GM12865 (cell line): ENCODE data around the gene CSF2.

Experiments
- DNase-seq: peaks from one replicate; pipeline ENCODE4 v3.0.0; 2010; ENCODE audit warnings: low read depth
- H3K4me3 ChIP-seq: 2 replicates; pipeline ENCODE4 v1.5.1; 2011; ENCODE audit warnings: mild to moderate bottlenecking, low read depth, low read length, control low read depth
- CTCF ChIP-seq: IDR thresholded peaks from 2 replicates; pipeline ENCODE4 v1.5.1; 2011; ENCODE audit warnings: low read length, control low read depth, low read depth, inconsistent platforms; ENCODE audit not compliant: insufficient read depth; ENCODE audit errors: missing control alignments

Gene CSF2

GRCh38 chr5:132073231-132074013, at the start of gene CSF2:
Gene CSF2, plus strand, starts transcription at chr5:132073789. Its CDS starts 35 bp downstream, at chr5:132073824.
- no peak for TF ChIP-seq CTCF
- DNase-seq, result no peak
- no peak within 1 kb of the TSS for H3K4me3 ChIP-seq

DNA sequence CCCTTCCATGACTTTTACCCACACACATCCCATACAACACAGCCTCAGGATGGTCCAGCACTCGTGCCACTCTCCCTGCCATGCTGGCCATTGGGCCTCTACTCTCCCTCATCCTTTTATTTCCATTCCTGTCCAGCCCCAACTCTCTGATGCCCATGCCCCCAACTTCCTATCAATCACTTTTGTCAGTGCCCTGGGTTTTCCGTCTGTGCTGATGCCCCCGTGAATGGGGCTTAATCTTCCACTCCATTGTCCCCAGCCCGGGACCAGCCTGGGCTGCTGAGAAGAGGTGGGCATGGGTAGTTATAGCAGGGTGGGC, 49.5 kb upstream of the CSF2 start:
- no peak overlapping the region for H3K4me3 ChIP-seq
- DNase-seq, result no peak
- no peak for TF ChIP-seq CTCF

DNA sequence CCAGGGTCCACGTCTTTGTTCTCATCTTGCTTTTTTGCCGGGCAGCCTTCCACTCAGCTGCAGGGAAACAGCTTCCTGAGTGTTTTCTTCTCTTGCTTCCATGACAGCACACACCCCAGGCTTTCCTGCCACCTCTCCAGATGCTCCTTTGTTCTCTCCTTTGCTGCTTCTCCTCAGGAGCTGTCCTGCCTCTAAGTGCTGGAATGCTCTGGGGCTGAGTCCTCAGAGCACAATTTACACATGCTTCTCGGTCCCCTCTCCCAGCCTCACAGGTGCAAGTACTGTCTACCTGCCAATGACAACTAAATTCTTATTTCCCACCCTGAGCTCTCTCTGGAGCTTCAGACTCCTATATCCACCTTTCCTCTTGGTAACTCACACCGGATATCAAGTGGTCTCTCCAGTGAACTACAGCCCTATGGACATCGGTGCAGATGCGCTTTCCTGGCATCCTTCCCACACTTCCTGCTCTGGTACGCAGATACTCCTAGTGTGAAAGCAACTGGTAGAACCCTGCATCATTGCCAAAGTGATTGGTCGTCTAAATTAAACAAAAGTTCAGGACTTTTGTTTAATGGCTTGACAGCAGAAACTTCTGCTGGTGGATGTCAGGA, 48.7 kb upstream of the CSF2 start:
- H3K4me3 ChIP-seq, result no peak overlapping the region
- no peak for DNase-seq
- TF ChIP-seq CTCF, result no peak

DNA sequence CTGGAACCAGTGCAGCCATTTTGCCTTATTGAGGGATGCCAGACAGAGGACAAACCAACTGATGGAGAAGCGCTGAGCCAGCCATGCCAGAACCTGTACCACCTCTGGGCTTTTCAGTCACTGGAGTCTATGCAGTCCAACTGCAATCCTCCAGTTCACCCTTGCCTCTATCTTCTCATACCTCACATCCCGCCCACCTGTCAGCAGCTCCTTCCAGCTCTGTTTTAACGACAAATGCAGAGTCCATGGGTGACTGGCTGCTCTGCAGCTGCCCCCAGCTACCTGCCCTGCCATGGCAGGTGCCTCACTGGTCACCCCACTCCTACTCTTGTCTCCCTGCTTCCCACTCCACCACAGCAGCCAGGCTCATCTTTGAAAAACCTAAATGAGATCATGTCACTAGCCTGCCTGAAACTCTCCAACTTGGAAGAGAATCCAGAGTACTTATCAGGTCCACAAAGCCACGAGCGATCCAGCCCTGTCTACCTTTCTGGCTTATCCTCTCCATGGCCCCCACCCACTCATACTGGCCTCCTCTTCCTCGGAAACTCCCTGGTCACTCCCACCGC, 48.1 kb upstream of the CSF2 start:
- no peak for TF ChIP-seq CTCF
- no peak for DNase-seq

DNA sequence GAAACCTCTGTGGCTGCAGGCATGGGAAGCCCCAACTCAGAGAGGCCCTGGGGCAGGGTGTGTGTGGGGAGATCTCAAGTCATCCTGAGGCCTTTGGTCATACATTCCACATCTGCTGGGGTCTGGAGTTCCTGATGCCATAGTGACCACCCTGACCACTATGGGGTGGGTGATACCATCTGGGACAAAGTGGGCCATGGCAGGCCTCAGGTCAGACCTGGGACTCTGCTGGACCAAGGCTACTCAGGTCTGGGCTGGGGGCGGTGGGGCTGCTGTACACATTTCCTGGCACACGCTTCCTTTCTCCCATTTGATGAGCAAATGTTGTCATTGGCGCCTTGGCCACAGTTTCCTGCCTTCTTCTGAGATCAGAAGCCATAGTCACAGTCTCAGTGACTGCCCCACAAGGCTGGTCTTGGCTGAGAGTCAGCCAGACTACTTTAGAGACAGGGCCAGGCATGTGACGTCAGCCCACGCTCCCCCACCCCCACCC, 47.0 kb upstream of the CSF2 start:
- no peak overlapping the region for H3K4me3 ChIP-seq

More for the DNA sequence above, 48.1 kb upstream of the CSF2 start:
- no peak overlapping the region for H3K4me3 ChIP-seq

DNA sequence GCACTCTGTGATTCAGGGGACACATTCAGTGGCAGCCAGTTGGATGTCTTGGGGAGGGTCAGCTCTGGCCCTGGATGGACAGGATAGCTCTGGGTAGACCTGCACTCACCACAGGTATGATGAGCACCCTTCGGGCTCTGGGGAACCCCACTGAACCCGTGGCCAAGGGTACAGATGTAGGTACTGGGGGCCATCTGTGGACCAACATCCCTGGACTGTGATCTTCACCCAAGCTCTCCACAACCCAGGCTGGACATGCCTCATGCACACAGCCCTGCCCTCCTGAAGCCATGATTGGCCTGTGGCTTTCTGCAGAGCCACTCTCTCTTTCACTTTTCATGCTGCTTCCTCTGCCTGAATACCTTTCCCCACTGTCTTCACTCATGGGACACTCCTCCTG, 46.6 kb upstream of the CSF2 start:
- DNase-seq, result no peak
- no peak overlapping the region for H3K4me3 ChIP-seq
- no peak for TF ChIP-seq CTCF

More for the DNA sequence above, 47.0 kb upstream of the CSF2 start:
- no peak for DNase-seq
- no peak for TF ChIP-seq CTCF
